Calu3 (cell line): ENCODE measurements around the gene HRH4. TPM values are rescaled to one million over a fixed set of nuclear protein-coding genes. Genes with fewer than 3 reads are reported as not detected.

Experiments
- BruUV-seq: library from RNA; stranded (reverse); fragments of 400-500 nt; replicated peaks from 2 replicates; lab custom pipeline; 2021; lab: Mats Ljungman, UMichigan
- CTCF ChIA-PET: fragments of 300-600 bp; sonication (Branson Sonifier 250); formaldehyde crosslinking; loops from one replicate; lab custom pipeline; 2022; ENCODE audit warnings: antibody characterized with exemption; lab: Charles Lee
- DNase-seq: peaks from one replicate; pipeline ENCODE4 v3.0.0; 2022
- H3K27ac Mint-ChIP-seq: one replicate; pipeline ENCODE4 v1.8.0; 2022; ENCODE audit warnings: mixed read lengths; ENCODE audit not compliant: unreplicated experiment
- H3K27me3 Mint-ChIP-seq: one replicate; pipeline ENCODE4 v1.8.0; 2022; ENCODE audit warnings: mixed read lengths; ENCODE audit not compliant: unreplicated experiment
- H3K36me3 Mint-ChIP-seq: one replicate; pipeline ENCODE4 v1.8.0; 2022; ENCODE audit warnings: mild to moderate bottlenecking, moderate library complexity, mixed read lengths; ENCODE audit not compliant: insufficient read depth, unreplicated experiment
- H3K4me1 Mint-ChIP-seq: one replicate; pipeline ENCODE4 v1.8.0; 2022; ENCODE audit warnings: mild to moderate bottlenecking, low read depth, mixed read lengths; ENCODE audit not compliant: unreplicated experiment
- H3K4me3 Mint-ChIP-seq: one replicate; pipeline ENCODE4 v1.8.0; 2022; ENCODE audit warnings: mild to moderate bottlenecking, low read depth, moderate library complexity, mixed read lengths; ENCODE audit not compliant: unreplicated experiment
- H3K9me3 Mint-ChIP-seq: one replicate; pipeline ENCODE4 v1.8.0; 2022; ENCODE audit warnings: low read depth, mixed read lengths; ENCODE audit not compliant: unreplicated experiment
- intact Hi-C: fragments of 100-400 bp; cut with micrococcal nuclease; formaldehyde crosslinking; loops from one replicate; pipeline ENCODE4 v1.10.0; 2022; ENCODE audit not compliant: unreplicated experiment
- total RNA-seq: library from RNA; stranded (reverse); gene quantifications from 2 replicates; pipeline ENCODE4 v1.2.3, GENCODE V29; 2022
- TF ChIP-seq, protein P1 (sequence below): fragments of 200-600 bp; IDR thresholded peaks from one replicate; pipeline ENCODE4 v1.8.0; 2022; ENCODE audit warnings: antibody characterized with exemption; ENCODE audit not compliant: unreplicated experiment

HRH4 gene
- total RNA-seq, 1 experiment from 2014 or later = 0.09 TPM

DNA sequence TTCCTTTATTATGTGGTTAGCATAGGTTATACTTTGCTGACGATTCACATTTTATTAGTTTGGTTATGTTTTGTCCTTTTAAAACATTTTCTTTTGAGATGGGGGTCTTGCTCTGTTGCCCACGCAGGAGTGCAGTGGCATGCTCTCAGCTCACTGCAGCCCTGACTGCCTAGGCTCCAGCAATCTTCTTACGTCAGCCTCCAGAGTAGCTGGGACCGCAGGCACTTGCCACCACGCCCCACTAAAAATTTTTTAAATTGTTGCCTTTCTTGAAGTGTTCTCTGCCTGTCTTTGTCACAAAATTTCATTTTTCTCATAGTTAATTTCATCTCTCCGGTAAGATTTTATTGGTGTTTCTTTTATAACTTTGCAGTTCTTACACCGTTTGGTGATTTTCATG, 18.9 kb downstream of the HRH4 start:
- H3K27ac Mint-ChIP-seq = no peak overlapping the region
- H3K4me1 Mint-ChIP-seq = no peaks in the 10 kb centered on the region
- H3K9me3 Mint-ChIP-seq = no peaks in the 10 kb centered on the region
- intact Hi-C loops = no loop called here
- TF ChIP-seq, protein P1, sequence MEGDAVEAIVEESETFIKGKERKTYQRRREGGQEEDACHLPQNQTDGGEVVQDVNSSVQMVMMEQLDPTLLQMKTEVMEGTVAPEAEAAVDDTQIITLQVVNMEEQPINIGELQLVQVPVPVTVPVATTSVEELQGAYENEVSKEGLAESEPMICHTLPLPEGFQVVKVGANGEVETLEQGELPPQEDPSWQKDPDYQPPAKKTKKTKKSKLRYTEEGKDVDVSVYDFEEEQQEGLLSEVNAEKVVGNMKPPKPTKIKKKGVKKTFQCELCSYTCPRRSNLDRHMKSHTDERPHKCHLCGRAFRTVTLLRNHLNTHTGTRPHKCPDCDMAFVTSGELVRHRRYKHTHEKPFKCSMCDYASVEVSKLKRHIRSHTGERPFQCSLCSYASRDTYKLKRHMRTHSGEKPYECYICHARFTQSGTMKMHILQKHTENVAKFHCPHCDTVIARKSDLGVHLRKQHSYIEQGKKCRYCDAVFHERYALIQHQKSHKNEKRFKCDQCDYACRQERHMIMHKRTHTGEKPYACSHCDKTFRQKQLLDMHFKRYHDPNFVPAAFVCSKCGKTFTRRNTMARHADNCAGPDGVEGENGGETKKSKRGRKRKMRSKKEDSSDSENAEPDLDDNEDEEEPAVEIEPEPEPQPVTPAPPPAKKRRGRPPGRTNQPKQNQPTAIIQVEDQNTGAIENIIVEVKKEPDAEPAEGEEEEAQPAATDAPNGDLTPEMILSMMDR = no peak
- H3K27me3 Mint-ChIP-seq = peaks cover 62% of the 10 kb centered on the region
- no peak overlapping the region for H3K4me3 Mint-ChIP-seq
- BruUV-seq = no TSS peak
- CTCF ChIA-PET = no interaction called here
- no peaks in the 10 kb centered on the region for H3K36me3 Mint-ChIP-seq
- no peak for DNase-seq

DNA sequence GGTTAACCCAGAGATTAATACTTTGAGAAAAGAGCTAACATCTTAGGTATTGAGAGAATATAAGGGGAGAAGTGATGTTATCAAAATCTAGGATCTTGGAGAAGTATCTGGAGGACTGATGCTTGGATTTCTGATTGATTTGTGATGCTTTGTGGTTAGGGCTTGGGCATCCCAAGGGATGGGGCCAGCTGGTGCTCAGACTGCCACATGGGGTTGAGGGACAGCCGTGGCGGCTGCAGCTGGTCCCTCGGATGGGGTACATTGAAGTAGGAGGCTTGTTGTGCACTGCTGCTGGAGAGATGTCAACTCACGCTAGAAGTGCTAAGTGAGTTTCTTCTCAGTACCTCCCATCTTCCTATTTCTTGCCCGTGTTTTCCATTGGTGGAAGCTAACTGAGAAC, 22.4 kb downstream of the HRH4 start:
- Mint-ChIP-seq H3K36me3 (no peaks in the 10 kb centered on the region), H3K4me1 (peaks cover 1% of the 10 kb centered on the region), H3K27ac (no peak overlapping the region), H3K4me3 (no peak overlapping the region), H3K27me3 (peaks cover 61% of the 10 kb centered on the region), H3K9me3 (no peaks in the 10 kb centered on the region)
- BruUV-seq = no TSS peak
- CTCF ChIA-PET = no interaction called here
- intact Hi-C loops = no loop called here
- DNase-seq = no peak
- TF ChIP-seq, protein P1 = no peak

DNA sequence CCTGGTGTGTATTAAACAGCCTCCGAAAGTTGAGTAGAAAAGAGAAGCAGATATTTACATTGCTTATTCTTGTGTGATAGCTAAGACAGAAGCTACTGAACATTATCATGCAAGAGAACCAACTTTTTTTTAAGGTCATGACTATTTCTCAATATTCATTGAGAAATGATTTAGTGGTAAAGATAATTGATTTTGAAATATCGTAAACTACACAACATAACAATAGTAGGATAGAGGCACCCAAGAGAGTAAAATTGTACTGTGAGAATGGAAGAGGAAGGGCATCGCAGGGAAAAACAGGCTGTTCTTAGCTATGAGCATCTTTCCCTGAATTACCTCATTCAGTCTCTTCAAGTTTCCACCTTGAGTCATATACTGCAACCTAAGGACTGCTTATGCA, 25.2 kb downstream of the HRH4 start:
- Mint-ChIP-seq H3K36me3 (no peaks in the 10 kb centered on the region), H3K4me3 (no peak overlapping the region), H3K4me1 (peaks cover 14% of the 10 kb centered on the region), H3K27me3 (peaks cover 55% of the 10 kb centered on the region), H3K27ac (no peak overlapping the region), H3K9me3 (no peaks in the 10 kb centered on the region)
- BruUV-seq = no TSS peak
- CTCF ChIA-PET = no interaction called here
- intact Hi-C loops = loop anchor here (2.0 to 5.0 kb wide), 2 partner anchors 117 to 241 kb away; no protein-coding TSS in a partner anchor
- TF ChIP-seq, protein P1 = no peak
- no peak for DNase-seq

DNA sequence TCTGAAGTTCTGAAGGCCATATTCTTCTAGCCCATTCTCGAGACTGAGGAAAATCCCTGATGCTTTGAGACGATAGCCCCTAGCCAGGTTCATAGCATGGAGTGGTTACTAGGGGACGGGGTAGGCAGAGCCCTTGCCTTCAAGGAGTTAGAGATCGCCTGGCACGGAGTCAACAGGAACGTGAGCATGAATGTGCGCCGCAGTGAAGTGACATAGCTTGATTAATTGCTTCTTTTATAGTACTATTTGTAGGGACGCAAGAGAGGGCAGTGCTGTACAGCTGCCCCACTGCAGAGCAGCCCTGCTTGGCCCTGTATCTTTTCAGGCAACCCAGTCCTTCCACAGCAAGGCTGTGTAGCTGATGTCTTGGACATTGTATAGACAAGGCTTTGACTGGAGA, 26.2 kb downstream of the HRH4 start:
- Mint-ChIP-seq H3K4me1 (peaks cover 14% of the 10 kb centered on the region), H3K9me3 (no peaks in the 10 kb centered on the region), H3K4me3 (no peak overlapping the region), H3K27me3 (peaks cover 45% of the 10 kb centered on the region), H3K27ac (no peak overlapping the region), H3K36me3 (no peaks in the 10 kb centered on the region)
- intact Hi-C loops = loop anchor here (2.0 to 5.0 kb wide), 2 partner anchors 116 to 240 kb away; no protein-coding TSS in a partner anchor
- DNase-seq = no peak
- CTCF ChIA-PET = no interaction called here
- BruUV-seq = no TSS peak
- TF ChIP-seq, protein P1 = no peak
